SK-N-SH (cell line): ENCODE results near the gene COPS7A.

Source experiments
- CHD2 ChIP-seq: fragments of 150-350 bp; IDR thresholded peaks from 2 replicates; pipeline ENCODE4 v1.6.1; 2018; ENCODE audit warnings: low read length; ENCODE audit not compliant: partially characterized antibody
- CTCF ChIP-seq: fragments of 200-600 bp; sonication (generic); IDR thresholded peaks from 2 replicates; pipeline ENCODE4 v1.6.1; 2017; ENCODE audit warnings: antibody characterized with exemption, mild to moderate bottlenecking, moderate library complexity
- ELF1 ChIP-seq: IDR thresholded peaks from 2 replicates; pipeline ENCODE4 v1.4.0; 2012
- EZH2phosphoT487 ChIP-seq: fragments of 200-600 bp; sonication (generic); IDR thresholded peaks from 2 replicates; pipeline ENCODE4 v1.6.1; 2017; ENCODE audit warnings: low read depth, mixed run types, mild to moderate bottlenecking, antibody characterized with exemption, moderate library complexity, borderline replicate concordance
- FOXM1 ChIP-seq: IDR thresholded peaks from 2 replicates; pipeline ENCODE4 v1.4.0; 2012; ENCODE audit warnings: low read depth, mild to moderate bottlenecking
- GABPA ChIP-seq: IDR thresholded peaks from 2 replicates; pipeline ENCODE4 v1.4.0; 2012; ENCODE audit warnings: low read depth, mild to moderate bottlenecking
- MEF2A ChIP-seq: IDR thresholded peaks from 2 replicates; pipeline ENCODE4 v1.4.0; 2012; ENCODE audit warnings: low read depth, borderline replicate concordance
- POLR2AphosphoS5 ChIP-seq: IDR thresholded peaks from 2 replicates; pipeline ENCODE4 v1.6.1; 2012; ENCODE audit warnings: low read depth, low read length
- RAD21 ChIP-seq: IDR thresholded peaks from 2 replicates; pipeline ENCODE4 v1.6.1; 2012; ENCODE audit warnings: mild to moderate bottlenecking, low read length
- SMC3 ChIP-seq: IDR thresholded peaks from 2 replicates; pipeline ENCODE4 v1.6.1; 2012; ENCODE audit warnings: low read depth, low read length, improper control_type of control experiment

DNA sequence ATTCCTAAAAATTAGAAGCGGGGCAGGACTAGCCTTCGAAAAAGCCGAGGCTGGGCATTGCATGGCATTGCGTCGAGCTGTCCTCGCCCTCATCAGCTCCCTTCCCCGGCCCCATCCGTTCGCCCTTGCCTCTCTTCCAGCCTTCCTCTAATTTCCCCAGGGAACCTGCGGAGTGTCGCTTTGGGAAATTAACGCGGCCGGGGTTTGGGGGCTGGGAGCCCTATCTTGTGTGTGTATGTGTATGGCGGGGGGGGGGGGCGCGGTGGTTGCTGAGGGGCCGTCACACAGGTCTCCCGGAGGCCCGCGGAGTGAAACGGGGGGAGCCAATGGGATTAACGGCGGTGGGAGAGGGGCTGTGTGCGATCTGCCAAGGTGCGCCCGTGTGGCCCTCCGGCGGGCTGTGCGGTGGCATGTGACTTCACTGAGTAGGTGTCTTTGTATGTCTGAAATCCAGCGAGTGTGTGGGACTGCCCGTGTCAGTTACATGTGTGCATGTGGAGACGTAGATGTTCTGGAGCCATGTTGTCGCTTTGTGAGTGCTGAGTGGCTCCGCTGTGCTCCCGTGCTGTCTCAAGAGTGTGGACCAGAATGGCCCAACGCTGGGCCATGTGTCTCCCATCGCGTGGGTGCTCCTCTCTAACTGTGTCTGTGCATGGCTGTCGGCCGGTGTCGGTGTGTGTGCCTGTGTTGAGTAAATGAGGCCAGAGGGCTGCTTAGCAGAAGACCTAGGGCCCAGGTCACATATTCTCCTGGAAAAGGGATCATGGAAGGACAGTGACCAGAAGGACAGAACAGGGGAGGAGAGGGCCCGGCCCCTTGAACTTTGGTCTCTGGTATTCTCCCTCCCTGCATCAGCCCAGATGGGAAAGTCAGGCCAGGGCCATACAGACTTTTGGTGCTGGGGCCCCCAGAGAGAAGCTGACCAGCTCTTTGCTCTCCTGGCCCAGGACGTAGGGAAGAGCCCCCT lies 43.8 kb downstream of the COPS7A start:
- no peak for TF ChIP-seq GABPA
- TF ChIP-seq FOXM1 = no peak
- no peak for TF ChIP-seq CTCF
- no peak for TF ChIP-seq MEF2A
- TF ChIP-seq RAD21 = no peak
- TF ChIP-seq EZH2phosphoT487 = no peak
- TF ChIP-seq ELF1 = no peak
- no peak for TF ChIP-seq CHD2
- no peak for TF ChIP-seq POLR2AphosphoS5
- no peak for TF ChIP-seq SMC3
